ENCODE data around the gene AGO1. TPM values are rescaled to one million over a fixed set of nuclear protein-coding genes. Genes with fewer than 3 reads are reported as not detected.
A peak's percentile ranks its signal among the peaks of the same experiment; 100 is the strongest.

The AGO1 gene
- total RNA-seq, 4 donors from 2014 or later: 4.1 to 32.8 (median 12.0) TPM

DNA sequence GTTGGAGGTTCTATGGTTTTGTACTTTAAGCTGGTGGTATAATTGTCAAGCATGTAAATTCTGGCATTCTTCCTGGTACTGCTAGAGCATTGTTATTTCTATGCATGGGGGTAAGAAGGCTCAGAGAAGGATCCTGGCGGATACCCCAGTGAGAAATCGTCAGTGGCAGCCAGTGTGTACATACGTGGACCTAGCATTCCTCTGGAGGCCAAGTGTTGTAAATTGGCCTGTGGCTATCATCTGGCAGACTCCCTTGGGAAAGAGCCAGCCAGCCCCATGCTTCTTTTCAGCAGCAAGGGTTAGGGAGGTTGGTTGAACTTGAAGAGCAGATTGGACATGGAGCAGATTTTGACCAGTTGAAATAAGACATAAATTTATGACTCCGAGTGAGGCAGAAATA, 42.7 kb downstream of the AGO1 start:
- DNase-seq: no peak
- Histone ChIP-seq H3K9me3 (no peaks in the 10 kb centered on the region), H3K27me3 (no peaks in the 10 kb centered on the region), H3K4me1 (no peaks in the 10 kb centered on the region), H3K27ac (no peak overlapping the region), H3K4me3 (no peak overlapping the region), H3K36me3 (no peaks in the 10 kb centered on the region)
- TF ChIP-seq POLR2A (IDR thresholded peaks at IDR 0.05): no peak
- intact Hi-C loops (cut with DNase I; ENCODE audit: low total_unique reads): no loop called here

DNA sequence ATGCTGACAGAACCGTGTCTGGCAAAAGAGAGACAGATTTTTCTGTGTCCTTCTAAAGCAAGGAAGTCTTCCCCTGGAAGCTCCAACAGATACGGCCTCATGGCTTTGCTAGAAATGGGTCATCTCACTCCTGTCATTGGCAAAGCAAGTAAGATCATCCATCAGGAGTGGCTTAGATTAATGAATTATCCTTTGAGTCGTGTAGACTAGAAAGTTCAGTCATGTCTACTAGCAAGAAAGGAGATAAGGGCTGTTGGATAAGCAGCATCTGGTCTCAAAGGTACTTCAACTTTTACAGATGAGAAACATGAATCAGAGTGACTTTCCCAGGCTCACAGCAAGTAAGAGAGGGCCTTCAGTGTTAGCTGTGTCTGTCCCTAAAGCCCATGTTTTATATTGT, 44.5 kb downstream of the AGO1 start:
- TF ChIP-seq POLR2A (IDR thresholded peaks at IDR 0.05): no peak
- TF ChIP-seq CTCF (IDR thresholded peaks at IDR 0.05): no peak
- no peak for DNase-seq
- intact Hi-C loops (cut with DNase I; ENCODE audit: low total_unique reads): no loop called here

DNA sequence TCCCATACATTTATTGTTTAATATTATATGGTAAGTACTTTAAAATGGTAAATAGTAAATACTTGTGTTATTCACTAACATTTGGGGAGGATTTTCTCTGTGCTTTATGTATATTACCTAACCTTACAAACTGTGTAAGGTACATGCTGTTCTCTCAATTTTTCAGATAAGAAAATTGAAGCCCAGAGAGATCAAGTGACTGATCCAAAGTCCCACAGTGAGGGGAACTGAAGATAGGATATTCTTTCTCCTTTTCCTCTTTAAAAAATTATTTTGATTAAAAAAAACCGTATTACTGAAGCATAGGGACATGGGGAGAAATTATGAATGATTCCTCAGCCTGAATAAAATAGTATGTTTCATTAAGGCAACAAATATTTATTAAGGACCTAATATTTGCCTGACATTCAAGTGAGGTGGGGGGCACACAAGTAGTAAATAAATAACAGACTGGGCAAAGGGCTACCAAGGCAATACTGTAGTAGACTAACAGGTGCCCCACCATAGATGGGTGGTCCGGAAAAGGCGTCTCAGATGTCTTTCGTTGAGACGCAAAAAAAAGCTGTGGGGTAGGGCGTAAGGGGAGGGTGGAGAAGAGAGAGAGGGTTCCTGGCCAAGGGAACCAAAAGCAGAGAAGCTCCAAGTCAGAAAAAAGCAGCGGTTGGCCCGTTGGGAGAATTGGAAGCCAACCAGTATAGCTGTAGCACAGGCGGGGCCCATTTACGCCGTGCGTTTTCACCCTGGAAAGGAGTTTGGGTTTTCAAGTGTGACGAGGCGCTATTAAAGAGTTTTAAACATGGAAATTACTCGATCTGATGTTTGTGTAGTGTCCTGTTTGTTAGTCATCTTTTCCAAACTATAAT, 47.0 kb downstream of the AGO1 start:
- Histone ChIP-seq H3K4me1 (no peaks in the 10 kb centered on the region), H3K27me3 (no peaks in the 10 kb centered on the region), H3K4me3 (peak overlapping the region; percentile 75), H3K27ac (peak overlapping the region; percentile 98 to 99), H3K9me3 (no peaks in the 10 kb centered on the region), H3K36me3 (no peaks in the 10 kb centered on the region)
- peak; percentile 40 to 55 for DNase-seq
- TF ChIP-seq POLR2A (IDR thresholded peaks at IDR 0.05): no peak
- no peak for TF ChIP-seq CTCF (IDR thresholded peaks at IDR 0.05)
- intact Hi-C loops (cut with DNase I; ENCODE audit: low total_unique reads): no loop called here

More for the DNA sequence above, 44.5 kb downstream of the AGO1 start:
- no peaks in the 10 kb centered on the region for H3K4me1 ChIP-seq
- H3K36me3 ChIP-seq: no peaks in the 10 kb centered on the region
- no peak overlapping the region for H3K27ac ChIP-seq
- no peaks in the 10 kb centered on the region for H3K27me3 ChIP-seq
- H3K4me3 ChIP-seq: no peak overlapping the region
- no peaks in the 10 kb centered on the region for H3K9me3 ChIP-seq

- peaks cover 0 to 3% of the 10 kb centered on the region in 2 donors for H3K4me1 ChIP-seq
- no peaks in the 10 kb centered on the region for H3K9me3 ChIP-seq
- peak within 1 kb of the TSS; percentile 98 to 99 for H3K27ac ChIP-seq
- H3K36me3 ChIP-seq: no peaks in the 10 kb centered on the region
- H3K4me3 ChIP-seq: peak within 1 kb of the TSS; percentile 75
- peak; percentile 70 to 79 for DNase-seq
- TF ChIP-seq CTCF (IDR thresholded peaks at IDR 0.05) (no peak), POLR2A (IDR thresholded peaks at IDR 0.05) (peak; percentile 68 to 87)
- intact Hi-C loops (cut with DNase I; ENCODE audit: low total_unique reads): no loop called here
- H3K27me3 ChIP-seq: no peaks in the 10 kb centered on the region
Observed at GRCh38 chr1:35930593-35931445, 47.8 kb downstream of the AGO1 start, which contains the start of gene AGO3. Gene AGO3, plus strand, starts transcription at chr1:35931105. Its CDS starts 322 bp downstream, at chr1:35931427.

GRCh38 chr1:35931446-35932157, 48.6 kb downstream of the AGO1 start:
- H3K36me3 ChIP-seq: no peaks in the 10 kb centered on the region
- peak overlapping the region; percentile 75 for H3K4me3 ChIP-seq
- DNase-seq: peak in 1 of 2 donors; percentile 40
- H3K9me3 ChIP-seq: no peaks in the 10 kb centered on the region
- H3K4me1 ChIP-seq: peaks cover 0 to 3% of the 10 kb centered on the region in 2 donors
- intact Hi-C loops (cut with DNase I; ENCODE audit: low total_unique reads): no loop called here
- H3K27ac ChIP-seq: peak overlapping the region; percentile 98 to 99
- TF ChIP-seq POLR2A (IDR thresholded peaks at IDR 0.05) (no peak), CTCF (IDR thresholded peaks at IDR 0.05) (no peak)
- no peaks in the 10 kb centered on the region for H3K27me3 ChIP-seq
